ENCODE measurements around the gene MEAF6.
"Not testable (repeated sequence)": the region's sequence is repeated elsewhere in the genome, so short reads cannot be mapped to it uniquely, and the experiment has no call there.

The MEAF6 gene

GRCh38 chr1:37514350-37515184 lies at the start of gene MEAF6:
MEAF6 (minus strand) TSS chr1:37514766; CDS start chr1:37514746, 20 bp downstream.
- peak; percentile 90 for DNase-seq

GRCh38 chr1:37562984-37563383 lies 48.4 kb upstream of the MEAF6 start:
- DNase-seq, result no peak

DNA sequence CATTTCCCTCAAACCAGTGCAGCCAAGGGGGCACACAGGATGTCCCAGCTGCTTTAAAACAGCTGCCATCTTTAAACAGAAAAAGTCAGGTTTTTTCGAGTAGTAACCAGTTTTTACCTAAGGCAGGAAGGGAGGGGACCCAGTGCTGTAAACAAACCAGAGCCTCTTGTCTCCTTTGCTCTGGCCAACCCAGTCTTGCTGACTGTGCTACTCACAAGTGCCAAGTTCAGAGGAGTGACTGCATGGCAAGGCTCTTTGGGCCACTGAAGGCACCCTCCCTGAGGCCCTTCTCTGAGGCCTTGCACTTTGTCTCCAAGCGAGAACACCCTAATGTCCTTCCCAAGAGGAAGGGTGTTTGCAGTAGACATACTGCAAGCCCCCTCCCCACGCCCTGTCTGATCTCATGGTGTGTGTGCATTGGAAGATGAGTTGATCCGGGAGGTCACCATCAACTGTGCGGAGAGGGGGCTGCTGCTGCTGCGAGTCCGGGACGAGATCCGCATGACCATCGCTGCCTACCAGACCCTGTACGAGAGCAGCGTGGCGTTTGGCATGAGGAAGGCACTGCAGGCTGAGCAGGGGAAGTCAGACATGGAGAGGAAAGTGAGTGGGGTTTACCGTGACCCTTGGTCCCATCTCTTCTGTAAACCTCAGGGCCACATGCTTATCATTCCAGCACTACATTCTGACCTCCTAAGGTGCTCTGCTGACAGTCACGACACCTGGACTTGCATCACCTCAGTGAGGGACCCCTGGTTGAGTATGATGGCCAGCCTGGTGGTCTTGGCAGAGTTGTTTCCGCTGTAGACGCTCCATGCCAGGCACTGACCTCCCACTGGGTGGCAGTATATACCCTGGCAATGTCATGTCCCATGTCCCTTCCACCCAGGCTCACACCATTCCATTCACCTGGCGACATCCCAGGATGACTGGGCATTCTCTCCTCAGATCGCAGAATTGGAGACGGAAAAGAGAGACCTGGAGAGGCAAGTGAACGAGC lies 46.9 kb upstream of the MEAF6 start:
- peak; percentile 62 for DNase-seq

DNA sequence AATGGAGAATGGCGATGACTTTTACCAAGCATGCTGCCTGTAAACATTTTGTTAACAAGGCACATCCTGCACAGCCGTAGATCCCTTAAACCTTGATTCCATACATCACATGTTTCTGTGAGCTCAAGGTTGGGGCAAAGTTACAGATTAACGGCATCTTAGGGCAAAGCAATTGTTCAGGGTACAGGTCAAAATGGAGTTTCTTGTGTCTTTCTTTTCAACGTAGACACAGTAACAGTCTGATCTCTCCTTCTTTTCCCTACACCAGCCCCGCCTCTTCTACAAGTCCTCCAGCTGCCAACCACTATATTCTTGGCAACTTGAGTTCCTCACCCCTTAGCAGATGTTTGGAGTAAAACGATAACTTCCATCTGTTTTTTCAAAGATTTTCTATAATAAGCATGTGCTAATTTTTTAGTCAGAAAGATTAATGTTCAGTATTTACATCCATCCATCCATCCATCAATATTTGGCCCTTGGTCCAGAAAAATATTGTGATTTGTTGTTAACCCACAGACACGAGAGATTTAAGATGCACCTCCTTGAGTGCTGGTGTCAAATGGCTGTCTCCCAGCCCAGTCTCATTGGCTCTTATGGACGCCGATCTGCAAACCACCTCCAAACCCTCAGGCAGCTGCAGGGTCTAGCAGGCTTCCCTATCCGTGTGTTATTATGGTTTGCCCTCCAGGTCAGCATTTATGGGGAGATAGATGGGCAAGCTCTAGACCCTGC lies 46.0 kb upstream of the MEAF6 start:
- peak; percentile 23 for DNase-seq

DNA sequence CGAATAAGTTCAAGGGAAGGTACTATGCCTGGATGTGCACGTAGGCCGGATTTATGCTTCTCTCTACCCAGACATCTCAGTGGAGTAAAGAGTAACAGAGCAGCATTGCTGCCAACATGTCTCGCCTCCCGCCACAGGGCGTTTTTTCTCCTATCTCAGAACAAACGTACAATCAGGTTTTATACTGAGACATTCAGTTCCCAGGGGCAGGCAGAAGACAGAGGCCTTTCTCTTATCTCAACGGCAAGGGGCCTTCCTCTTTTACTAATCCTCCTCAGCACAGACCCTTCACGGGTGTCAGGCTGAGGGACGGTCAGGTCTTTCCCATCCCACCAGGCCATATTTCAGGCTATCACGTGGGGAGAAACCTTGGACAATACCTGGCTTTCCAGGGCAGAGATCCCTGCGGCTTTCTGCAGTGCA lies 45.4 kb upstream of the MEAF6 start:
- DNase-seq, result not testable (repeated sequence)

DNA sequence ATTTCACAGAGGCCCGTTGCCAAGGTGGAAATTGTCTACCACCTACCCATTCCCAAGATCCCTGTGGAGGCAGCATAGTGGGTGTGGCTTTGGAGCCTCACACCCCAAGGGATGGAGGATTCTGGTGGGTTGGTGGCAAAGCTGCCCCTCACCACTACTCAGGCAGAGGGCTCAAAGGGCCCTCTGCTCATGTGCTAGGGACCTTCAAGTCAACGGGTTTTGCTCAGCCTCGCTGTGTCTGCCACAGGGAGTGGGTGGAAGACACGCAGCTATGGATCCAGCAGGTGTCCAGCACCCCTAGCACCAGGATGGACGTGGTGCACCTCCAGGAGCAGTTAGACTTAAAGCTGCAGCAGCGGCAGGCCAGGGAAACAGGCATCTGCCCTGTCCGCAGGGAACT lies 44.5 kb upstream of the MEAF6 start:
- DNase-seq, result no peak

- DNase-seq, result no peak
Observed at GRCh38 chr1:37558411-37558810, 43.8 kb upstream of the MEAF6 start.

DNA sequence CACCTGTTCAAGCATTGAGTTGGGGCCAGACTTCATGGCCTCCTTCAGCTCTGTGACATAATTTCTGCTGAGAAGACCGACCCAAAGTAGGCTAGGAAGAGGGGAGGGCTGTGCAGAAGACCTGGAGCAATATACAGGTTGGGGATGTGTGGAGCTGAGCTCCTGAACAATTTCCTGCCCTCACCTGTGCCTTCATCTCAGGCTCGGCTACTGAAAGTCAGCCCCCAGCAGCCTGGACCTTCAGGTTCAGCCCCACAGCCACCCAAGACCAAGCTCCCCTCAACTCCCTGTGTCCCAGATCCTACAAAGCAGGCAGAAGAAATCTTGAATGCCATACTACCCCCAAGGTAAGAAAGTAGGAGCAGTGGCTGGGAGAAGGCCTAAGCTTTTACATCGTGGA lies 42.8 kb upstream of the MEAF6 start:
- DNase-seq, result no peak

DNA sequence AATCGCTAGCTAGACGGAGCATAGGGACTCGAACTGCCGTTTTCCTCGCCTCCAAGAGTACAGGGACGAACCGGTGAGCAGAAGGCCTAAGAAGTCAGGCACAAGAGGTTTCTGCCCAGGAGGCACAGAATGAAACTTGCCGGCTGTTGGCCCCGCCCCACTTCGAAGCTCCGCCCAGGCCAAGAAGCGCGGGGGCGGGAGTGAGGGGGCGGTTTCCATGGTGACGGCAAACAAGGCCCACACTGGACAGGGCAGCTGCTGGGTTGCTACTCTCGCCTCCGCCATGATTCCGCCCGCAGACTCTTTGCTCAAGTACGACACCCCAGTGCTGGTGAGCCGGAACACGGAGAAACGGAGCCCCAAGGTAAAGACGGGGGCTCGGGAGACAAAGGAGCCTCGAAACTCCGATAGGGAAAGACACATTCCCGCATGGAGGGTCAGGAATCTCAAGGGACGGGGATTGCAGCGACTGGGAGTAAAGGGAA lies 42.2 kb upstream of the MEAF6 start, which contains the start of gene DNALI1:
DNALI1 (plus strand) TSS at position 229 of the 485 bp plus-strand sequence; CDS start at position 284, 55 bp downstream.
- peak; percentile 65 for DNase-seq

GRCh38 chr1:37553927-37554808 lies 39.6 kb upstream of the MEAF6 start, which contains the start of gene SNIP1:
SNIP1 (minus strand) TSS chr1:37554293; CDS start chr1:37554229, 64 bp downstream.
- DNase-seq, result peak; percentile 97

DNA sequence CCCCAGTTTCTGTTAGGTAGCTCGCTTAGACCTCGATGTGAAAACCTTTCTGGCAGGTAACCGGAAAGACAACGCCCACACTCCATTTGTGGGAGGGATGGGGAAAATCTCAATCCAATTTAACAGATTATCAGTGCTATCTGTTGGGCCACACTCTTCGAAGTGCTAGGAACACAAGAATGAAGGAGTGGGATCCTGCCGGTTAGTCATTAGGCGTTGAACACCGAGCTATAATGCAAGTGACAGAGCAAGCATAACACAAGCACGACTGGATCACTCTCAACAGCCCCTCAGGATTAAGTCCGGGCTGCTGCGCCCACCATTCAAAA lies 39.0 kb upstream of the MEAF6 start:
- DNase-seq, result peak; percentile 81

GRCh38 chr1:37549341-37549740 lies 34.8 kb upstream of the MEAF6 start:
- DNase-seq, result no peak

DNA sequence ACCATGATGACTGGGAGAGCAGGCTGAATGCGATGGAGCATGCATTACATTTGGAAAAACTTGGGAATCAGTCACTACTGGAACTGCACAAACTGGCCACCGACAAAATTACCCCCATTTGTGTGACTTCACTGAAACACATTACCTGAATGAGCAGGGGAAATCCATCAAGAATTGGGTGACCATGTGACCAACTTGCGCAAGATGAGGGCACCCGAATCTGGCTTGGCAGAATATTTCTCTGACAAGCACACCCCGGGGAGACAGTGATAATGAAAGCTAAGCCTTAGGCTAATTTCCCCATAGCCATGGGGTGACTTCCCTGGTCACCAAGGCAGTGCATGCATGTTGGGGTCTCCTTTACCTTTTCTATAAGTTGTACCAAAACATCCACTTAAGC lies 30.5 kb upstream of the MEAF6 start:
- DNase-seq, result no peak

DNA sequence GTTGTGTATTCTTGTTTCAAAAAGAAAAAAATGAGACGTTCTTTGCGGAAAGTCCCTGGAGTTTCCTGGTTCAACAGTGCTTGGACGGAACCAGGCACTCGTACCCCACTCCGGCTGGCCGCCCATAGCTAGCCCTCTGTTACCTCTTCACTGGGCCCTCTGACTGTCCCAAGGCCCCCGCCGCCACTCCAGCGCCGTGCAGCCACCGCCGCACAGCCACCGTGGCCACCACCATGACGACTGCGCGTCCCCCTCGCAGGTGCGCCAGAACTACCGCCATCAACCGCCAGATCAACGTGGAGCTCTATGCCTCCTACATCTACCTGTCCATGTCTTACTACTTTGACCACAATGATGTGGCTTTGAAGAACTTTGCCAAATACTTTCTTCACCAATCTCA lies 30.0 kb upstream of the MEAF6 start:
- DNase-seq, result no peak

DNA sequence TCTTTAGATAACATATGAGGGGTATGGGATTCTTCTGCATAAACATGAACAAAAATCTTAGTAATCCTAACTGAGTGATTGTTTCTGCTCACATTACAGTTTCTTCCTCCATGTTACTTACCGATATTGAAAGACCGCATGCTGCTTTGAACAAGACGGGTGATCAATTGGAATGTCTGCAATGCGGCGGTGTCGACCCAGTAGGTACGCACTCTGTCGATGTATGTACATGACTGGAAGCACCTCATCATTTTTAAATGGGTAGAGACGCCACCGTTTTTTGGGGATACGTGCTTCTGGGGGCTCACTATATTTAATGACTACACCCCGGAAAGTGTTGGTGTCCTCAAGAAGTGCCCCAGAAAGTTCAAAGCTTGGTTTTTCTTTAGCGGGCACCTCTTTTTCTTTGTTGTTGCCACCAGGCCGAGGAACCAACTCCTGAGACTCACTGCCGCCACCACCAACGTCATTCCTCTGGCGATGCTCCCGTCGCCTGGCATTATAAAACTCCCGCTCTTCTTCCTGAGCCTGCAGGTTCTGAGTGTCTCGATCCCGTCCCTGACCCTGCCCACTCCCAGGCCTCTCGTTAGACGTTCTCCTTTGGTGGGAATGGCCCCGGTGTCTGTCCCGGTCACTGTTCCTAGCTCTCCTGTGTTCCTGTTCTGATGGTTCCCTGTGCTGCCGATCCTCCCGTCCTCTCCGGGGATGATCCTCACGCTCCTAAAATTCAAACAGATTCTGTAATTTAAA lies 25.6 kb upstream of the MEAF6 start:
- no peak for DNase-seq

GRCh38 chr1:37539154-37539553 lies 24.6 kb upstream of the MEAF6 start:
- DNase-seq, result not testable (repeated sequence)

- DNase-seq, result no peak
Observed at GRCh38 chr1:37537378-37537777, 22.8 kb upstream of the MEAF6 start.

DNA sequence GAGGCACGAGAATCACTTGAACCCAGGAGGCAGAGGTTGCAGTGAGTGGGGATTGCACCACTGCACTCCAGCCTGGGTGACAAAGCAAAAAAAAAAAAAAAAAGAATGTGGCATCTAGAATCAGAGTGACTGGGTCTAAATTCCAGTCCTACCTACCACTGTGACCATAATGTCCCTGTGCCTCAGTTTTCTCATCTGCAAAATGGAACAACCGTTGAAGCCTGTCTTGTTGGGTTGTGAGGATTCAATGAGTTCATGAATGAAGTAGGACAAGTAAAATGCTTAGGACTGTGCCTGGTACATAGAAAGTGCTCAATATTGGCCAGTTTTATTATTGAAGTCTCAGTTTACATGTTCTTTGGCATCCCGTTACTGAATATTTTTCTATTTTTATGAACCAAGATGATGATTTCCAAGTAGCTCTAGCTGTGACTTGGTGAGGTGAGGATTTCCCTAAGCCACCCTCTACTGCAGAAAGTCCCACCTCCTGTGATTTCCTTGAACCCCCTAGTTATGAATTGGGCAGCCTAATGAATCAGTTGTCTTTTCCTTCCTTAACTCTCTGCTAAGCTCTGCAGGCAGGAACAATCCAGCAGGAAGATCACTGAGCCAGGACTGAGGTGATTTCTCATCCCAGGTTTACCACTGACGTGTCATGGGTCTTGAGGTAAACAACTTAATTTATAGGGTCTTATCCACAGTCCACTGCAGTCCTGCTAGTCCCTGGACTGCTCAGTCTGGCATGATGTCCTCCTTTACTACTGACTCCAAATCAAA lies 18.9 kb upstream of the MEAF6 start:
- DNase-seq, result no peak

DNA sequence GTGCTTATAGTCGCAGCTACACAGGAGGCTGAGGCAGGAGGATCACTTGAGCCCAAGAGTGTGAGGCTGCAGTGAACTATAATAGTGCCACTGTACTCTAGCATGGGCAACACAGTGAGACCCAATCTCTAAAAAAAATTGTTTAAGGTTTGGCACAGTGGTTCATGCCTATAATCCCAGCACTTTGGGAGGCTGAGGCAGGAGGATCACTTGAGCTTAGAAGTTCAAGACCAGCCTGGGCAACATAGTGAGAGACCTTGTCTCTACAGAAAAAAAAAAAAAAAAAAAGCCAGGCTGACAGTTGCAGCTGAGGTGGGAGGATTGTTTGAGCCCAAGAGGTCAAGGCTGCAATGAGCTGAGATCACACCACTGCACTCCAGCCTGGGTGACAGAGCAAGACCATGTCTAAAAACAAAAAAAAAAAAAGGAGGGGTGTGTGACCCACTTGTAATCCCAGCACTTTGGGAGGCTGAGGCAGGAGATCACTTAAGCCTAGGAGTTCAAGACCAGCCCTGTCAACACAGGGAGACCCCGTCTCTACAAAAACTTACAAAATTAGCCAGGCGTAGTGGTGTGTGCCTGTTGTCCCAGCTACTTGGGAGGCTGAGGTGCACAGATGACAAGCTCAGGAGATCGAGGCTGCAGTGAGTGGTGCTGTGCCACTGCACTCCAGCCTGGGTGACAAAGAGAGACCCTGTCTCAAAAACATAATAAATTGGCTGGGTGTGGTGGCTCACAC lies 18.0 kb upstream of the MEAF6 start:
- DNase-seq, result not testable (repeated sequence)
